BE2C (cell line): ENCODE measurements around the gene ADAM15.

Experiments
- DNase-seq: peaks from one replicate; pipeline ENCODE4 v3.0.0-alpha.2; 2020
- H3K27me3 ChIP-seq: fragments of 250-450 bp; sonication (Bioruptor Pico); 2 replicates; pipeline ENCODE4 v1.5.1; 2020; ENCODE audit warnings: mild to moderate bottlenecking
- H3K36me3 ChIP-seq: fragments of 250-450 bp; sonication (Bioruptor Pico); 2 replicates; pipeline ENCODE4 v1.5.1; 2020; ENCODE audit warnings: mild to moderate bottlenecking
- H3K4me1 ChIP-seq: fragments of 250-450 bp; sonication (Bioruptor Pico); 2 replicates; pipeline ENCODE4 v1.5.1; 2020
- H3K4me3 ChIP-seq: 2 replicates; pipeline ENCODE4 v1.5.1; 2011; ENCODE audit warnings: low read depth, low read length
- H3K9me3 ChIP-seq: fragments of 250-450 bp; sonication (Bioruptor Pico); 2 replicates; pipeline ENCODE4 v1.5.1; 2020
- TF ChIP-seq, protein P1 (sequence below): IDR thresholded peaks from 2 replicates; pipeline ENCODE4 v1.5.1; 2012; ENCODE audit warnings: mild to moderate bottlenecking, low read depth, low read length

ADAM15 gene

GRCh38 chr1:155070721-155071569 is 19.8 kb downstream of the ADAM15 start:
- DNase-seq = peak; percentile 89
- Histone ChIP-seq H3K36me3 (no peaks in the 10 kb centered on the region), H3K27me3 (no peaks in the 10 kb centered on the region), H3K4me1 (peaks cover 3% of the 10 kb centered on the region; the same call in 1 of the 2 replicates), H3K4me3 (peak overlapping the region; percentile 73), H3K9me3 (no peaks in the 10 kb centered on the region)
- TF ChIP-seq, protein P1, sequence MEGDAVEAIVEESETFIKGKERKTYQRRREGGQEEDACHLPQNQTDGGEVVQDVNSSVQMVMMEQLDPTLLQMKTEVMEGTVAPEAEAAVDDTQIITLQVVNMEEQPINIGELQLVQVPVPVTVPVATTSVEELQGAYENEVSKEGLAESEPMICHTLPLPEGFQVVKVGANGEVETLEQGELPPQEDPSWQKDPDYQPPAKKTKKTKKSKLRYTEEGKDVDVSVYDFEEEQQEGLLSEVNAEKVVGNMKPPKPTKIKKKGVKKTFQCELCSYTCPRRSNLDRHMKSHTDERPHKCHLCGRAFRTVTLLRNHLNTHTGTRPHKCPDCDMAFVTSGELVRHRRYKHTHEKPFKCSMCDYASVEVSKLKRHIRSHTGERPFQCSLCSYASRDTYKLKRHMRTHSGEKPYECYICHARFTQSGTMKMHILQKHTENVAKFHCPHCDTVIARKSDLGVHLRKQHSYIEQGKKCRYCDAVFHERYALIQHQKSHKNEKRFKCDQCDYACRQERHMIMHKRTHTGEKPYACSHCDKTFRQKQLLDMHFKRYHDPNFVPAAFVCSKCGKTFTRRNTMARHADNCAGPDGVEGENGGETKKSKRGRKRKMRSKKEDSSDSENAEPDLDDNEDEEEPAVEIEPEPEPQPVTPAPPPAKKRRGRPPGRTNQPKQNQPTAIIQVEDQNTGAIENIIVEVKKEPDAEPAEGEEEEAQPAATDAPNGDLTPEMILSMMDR = peak; percentile 45

- Histone ChIP-seq H3K9me3 (no peaks in the 10 kb centered on the region), H3K4me3 (no peak overlapping the region), H3K4me1 (peaks cover 3% of the 10 kb centered on the region; the same call in 1 of the 2 replicates), H3K27me3 (no peaks in the 10 kb centered on the region), H3K36me3 (no peaks in the 10 kb centered on the region)
- TF ChIP-seq, protein P1 = no peak
- no peak for DNase-seq
Observed at GRCh38 chr1:155071701-155072100, 20.6 kb downstream of the ADAM15 start.

- no peak overlapping the region for H3K4me3 ChIP-seq
- no peak for DNase-seq
- H3K4me1 ChIP-seq = peaks cover 10% of the 10 kb centered on the region; the same call in 1 of the 2 replicates
- H3K9me3 ChIP-seq = no peaks in the 10 kb centered on the region
- TF ChIP-seq, protein P1 = no peak
- no peaks in the 10 kb centered on the region for H3K36me3 ChIP-seq
- H3K27me3 ChIP-seq = no peaks in the 10 kb centered on the region
Observed at GRCh38 chr1:155072531-155073289, 21.6 kb downstream of the ADAM15 start.

DNA sequence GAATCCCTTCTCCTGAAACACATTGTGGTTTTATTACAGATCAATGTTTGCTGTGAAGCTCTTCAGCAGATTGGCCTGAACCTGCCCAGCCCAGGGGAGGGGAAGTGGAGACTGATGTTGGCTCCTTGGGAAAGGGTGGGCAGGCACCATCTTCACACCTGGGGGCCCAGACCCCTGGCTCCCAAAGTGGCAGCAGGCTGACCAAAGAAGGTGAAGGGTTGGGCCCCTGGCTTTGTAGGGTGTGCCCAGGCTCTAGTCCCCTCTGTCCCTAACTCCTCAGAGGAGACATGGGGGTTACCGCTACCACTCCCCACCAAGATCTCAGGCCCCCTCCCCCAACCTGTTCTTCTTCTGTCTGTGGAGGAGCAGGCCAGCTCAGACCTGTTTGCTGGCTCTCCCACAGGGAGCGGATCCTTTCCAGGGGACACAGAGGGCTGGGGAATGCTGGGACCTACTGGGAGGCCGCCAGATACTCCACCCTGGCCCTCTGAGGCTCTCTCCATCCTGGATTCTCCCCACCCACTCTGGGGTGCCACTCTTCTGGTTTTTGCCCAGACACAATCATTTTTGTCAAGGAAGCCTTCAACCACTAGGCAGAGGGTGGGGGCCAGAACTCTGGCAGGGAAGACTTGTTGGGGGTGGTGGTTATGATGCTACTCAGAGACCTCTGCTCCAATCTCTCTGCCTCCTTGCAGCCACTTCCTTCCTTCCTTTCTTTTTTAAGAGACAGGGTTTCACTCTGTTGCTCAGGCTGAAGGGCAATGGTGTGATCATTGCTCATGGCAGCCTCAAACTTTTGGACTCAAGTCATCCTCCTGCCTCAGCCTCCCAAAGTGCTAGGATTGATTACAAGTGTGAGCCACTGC is 22.5 kb downstream of the ADAM15 start:
- no peak overlapping the region for H3K4me3 ChIP-seq
- no peaks in the 10 kb centered on the region for H3K36me3 ChIP-seq
- H3K4me1 ChIP-seq = peaks cover 15% of the 10 kb centered on the region; the same call in 1 of the 2 replicates
- no peaks in the 10 kb centered on the region for H3K9me3 ChIP-seq
- DNase-seq = no peak
- H3K27me3 ChIP-seq = no peaks in the 10 kb centered on the region
- TF ChIP-seq, protein P1 = no peak

DNA sequence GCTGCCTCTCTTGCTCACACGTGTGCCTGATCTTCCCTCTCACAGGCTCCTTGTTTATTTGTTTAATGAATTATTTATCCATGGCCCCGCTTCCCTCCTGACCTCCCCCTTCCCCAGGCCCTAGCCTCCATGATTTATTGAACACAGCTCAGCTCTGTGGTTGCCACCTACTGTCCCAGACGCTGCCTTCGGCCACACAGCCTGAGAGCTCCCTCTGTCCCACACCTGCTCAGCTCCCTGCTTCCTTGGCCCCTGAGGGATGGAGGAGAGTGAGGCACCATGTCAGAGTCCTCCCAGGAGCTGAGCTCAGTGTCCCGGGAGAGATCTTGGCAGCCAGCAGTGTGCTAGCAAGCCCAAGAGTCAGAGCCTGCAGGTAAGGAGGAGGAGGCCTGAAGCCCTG is 24.4 kb downstream of the ADAM15 start:
- TF ChIP-seq, protein P1 = no peak
- no peak for DNase-seq
- Histone ChIP-seq H3K27me3 (peaks cover 18% of the 10 kb centered on the region), H3K4me3 (no peak overlapping the region), H3K9me3 (no peaks in the 10 kb centered on the region), H3K36me3 (no peaks in the 10 kb centered on the region), H3K4me1 (peaks cover 15% of the 10 kb centered on the region)
